ENCODE data around the gene RFX4.

The RFX4 gene

GRCh38 chr12:106645465-106646330, 62.9 kb downstream of the RFX4 start:
- no peak for DNase-seq (ENCODE audit: low read depth in 2 of 2, low spot score in 1 of 2)

DNA sequence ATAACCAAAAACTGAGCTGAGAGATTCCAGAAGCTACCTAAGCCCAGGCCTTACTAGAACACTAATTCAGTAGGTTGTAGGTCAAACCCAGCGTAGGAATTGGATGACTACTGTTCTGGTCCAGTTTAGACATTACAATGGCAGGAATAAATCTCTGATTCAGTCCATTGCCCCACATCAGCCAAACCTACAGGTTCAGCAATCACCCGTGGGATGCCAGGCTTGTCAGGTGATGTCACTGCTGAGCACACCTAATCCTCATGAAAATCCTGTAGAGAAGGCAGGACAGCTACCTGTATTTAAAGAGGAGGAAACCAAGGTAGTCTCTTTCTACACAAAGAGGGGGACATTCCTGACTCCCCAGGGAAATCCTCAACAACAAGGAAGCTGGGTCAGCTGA, 63.7 kb downstream of the RFX4 start:
- DNase-seq (ENCODE audit: low read depth in 2 of 2, low spot score in 1 of 2), result no peak

DNA sequence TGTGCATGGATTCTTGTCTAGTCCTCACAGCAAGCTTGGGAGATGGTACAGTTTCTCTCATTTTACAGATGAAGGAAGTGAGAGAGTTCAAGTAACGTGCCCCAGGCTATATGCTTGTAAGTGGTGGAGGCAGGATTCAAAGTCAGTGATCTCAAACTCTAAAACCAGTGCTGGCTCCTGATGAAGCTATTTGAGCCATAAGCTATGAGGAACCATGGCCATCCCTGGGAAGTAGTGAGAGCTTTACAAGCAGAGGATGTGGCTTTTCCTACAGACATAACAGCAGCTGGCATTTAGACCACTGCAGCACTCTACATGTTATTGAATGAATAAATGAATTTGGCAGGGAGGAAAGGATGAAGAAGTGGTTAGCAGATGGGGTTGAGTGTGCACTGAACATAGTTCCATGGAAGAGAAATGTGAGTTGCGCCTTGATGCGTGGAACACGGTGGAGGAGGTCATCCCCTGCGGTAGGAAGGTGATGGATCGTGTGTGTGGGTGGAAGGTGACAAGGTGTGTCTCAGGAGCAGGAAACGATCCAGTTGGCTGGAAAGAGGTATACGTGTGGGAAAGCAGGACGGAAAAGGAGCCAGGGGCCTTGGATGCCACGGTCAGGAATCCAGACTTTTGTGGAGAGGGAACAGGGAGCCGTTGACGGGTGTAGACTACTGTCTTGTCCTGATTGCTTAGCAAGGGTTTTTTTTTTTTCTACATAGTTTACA, 65.2 kb downstream of the RFX4 start:
- DNase-seq (ENCODE audit: low read depth in 2 of 2, low spot score in 1 of 2), result no peak

DNA sequence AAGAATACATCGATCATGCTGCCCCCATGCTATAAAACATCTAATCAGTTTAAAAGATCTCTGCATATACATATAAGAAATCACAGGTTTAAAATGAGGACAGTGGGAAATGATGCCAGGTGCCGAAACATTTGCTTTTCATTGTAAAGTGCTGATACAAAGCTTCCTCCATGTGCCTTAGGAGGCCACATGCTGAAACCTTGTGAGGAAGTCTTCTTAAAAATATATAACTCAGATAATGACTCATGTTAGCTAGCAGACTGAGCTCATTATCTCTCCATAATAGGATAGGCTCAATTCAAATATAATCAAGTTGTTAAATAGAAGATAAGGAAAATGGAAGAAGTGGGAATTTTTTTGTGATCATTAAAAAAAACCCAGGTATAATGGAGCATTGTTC, 65.9 kb downstream of the RFX4 start:
- no peak for DNase-seq (ENCODE audit: low read depth in 2 of 2, low spot score in 1 of 2)

- DNase-seq (ENCODE audit: low read depth in 2 of 2, low spot score in 1 of 2), result no peak
Observed at GRCh38 chr12:106651552-106651951, 68.7 kb downstream of the RFX4 start.

DNA sequence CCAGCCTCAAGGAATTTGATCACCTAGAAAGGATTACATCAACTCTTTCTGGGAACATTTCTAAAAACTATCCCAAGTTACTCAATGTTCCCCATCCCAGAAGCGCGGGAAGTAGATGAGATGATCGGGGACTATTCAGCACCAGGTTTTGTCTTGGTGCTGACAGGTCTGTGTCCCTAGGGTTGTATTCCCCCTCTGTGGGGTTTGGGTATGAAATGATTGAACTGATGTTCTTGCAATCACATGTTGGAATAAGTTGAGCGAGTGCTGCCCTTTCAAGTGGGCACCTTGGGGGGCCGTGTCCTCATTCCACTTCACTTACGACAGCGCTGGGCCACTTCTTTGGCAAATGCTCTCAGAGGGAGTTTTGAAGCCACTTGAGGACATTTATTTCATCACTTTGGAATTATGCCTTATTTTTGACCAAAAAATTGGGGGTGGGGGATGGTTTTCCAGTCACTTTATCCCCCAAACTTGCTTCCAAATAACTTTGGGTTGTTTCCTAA, 69.8 kb downstream of the RFX4 start:
- DNase-seq (ENCODE audit: low read depth in 2 of 2, low spot score in 1 of 2), result no peak

DNA sequence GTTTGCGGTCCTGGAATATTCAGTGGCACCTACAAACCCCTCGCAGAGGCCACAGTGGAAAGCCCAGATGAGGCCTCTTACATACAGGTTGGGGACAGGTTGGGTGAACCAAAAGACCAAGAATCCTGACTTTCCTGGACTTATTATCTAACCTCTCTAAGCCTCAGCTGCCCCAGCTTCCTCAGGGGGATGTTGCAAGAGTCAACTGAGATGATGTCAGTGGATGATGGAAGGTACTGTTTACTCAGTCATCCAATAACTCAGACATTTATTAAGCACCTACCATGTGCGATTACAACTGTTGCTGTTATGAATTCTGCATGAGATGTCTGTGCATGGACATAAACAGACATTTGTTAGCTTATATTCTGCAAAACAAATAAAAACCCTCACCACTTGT, 72.8 kb downstream of the RFX4 start:
- DNase-seq (ENCODE audit: low read depth in 2 of 2, low spot score in 1 of 2), result no peak

DNA sequence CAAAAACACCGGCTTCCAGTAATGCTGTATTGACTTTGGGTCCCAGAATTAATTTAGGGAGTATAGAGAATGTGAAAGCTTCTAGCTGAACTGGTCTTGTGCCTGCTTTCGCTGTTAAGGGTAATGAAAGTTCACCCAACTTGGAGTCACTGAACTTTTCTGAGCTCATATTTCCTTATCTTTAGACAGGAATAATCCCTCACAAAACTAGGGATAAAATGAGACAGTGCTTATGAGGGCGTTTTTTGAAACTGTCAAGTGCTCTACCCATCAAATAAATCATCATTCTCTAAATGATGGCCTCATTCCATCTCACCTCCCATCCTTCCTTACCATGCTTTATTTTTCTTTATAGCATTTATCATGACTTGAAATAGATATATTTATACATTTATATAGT, 74.7 kb downstream of the RFX4 start:
- no peak for DNase-seq (ENCODE audit: low read depth in 2 of 2, low spot score in 1 of 2)

GRCh38 chr12:106663385-106663784, 80.6 kb downstream of the RFX4 start:
- DNase-seq (ENCODE audit: low read depth in 2 of 2, low spot score in 1 of 2), result no peak

DNA sequence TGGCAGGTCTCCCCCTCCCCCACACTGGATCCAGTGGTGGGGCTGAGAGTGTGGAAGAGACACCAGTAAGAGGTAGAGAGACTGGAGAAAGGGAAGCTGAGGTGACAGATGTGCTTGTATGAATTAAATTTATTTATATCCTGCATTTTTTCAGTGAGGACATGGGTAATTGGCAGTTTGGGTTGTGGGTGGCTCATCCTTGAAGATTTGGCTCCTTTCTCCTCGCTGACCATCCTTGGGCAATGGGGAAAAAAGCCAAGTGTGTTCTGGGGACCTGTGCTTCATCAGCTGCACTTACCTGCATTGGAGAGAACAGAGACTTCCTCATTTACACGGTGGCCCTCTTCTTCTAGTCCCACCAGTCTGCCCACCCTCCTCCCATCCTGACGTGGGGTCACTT, 86.4 kb downstream of the RFX4 start:
- no peak for DNase-seq (ENCODE audit: low read depth in 2 of 2, low spot score in 1 of 2)

GRCh38 chr12:106670131-106670530, 87.3 kb downstream of the RFX4 start:
- DNase-seq (ENCODE audit: low read depth in 2 of 2, low spot score in 1 of 2), result no peak

GRCh38 chr12:106671840-106672239, 89.0 kb downstream of the RFX4 start:
- DNase-seq (ENCODE audit: low read depth in 2 of 2, low spot score in 1 of 2), result no peak

GRCh38 chr12:106672314-106673025, 89.7 kb downstream of the RFX4 start:
- DNase-seq (ENCODE audit: low read depth in 2 of 2, low spot score in 1 of 2), result no peak

DNA sequence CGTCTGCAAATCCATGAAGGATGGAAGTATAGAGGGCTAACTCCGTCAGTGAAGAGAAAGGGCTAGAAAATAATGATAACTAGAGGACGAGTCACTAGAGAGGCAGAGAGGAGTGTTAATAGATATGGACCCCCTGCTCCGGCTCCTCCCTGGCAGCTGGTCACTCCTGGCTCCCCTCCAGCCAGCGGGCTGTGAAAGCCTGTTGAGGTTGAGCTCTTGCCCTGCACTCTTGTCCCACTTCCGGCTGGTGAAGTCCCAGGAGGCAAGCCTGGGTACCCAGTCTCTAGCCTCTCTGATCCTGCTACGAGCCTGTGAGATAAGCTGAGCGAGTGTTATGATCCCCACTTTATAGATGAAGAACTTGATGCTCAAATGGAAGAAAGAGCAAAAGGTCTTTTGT, 90.3 kb downstream of the RFX4 start:
- DNase-seq (ENCODE audit: low read depth in 2 of 2, low spot score in 1 of 2), result no peak

DNA sequence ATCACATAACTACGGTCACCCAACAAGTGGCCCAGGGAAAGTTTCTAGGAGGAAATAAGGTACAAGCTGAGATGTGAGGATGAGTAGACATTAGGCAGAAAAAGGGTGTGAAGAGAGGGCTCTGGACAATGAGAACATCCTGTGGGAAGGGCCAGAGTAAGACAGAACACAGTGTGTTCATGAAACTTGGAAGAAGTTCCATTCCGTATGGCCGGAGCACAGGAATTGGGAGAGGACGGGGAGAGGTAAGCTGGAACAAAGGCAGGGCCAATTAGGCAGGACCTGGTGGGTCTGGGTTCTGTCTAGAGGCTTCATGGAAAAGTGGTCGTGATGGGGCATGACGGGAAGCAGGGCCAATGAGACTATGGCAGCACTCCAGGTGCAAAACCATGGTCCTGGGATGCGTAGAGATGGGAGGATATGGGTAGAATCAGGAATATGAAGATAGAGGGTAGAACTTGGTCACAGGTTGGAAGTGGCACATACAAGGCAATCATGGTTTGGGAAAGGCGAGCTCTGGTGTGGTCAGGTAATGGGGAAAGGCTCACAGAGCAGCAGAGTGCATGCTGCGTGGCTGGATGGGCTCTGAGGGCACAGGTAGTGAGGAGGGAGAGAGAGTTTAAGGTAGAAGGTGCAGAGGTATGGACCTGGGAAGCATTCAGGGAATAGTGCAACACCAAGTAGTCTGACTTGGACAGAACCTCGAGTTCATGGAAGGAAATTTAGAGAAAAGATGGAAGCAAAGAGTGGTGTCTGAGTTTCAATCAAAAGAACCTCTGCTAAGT, 93.0 kb downstream of the RFX4 start:
- no peak for DNase-seq (ENCODE audit: low read depth in 2 of 2, low spot score in 1 of 2)

DNA sequence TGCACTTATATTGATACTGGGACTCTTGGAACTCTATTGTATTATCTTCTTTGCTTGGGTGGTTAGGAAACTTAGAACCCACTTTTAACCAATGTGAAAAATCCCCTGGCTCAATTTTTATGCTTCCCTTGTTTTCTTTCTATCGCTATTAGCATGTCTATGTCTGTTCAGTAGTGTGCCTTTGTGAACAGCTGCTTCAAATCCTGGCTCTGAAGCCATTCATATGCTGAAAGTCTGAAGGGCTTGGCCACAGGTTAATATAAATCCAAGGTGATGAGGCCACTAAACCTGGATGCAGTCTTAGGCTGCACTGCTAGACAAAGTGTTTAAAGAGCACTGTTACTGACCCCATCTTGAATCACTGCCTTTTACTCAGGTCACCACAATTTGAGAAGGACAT, 96.8 kb downstream of the RFX4 start:
- no peak for DNase-seq (ENCODE audit: low read depth in 2 of 2, low spot score in 1 of 2)

DNA sequence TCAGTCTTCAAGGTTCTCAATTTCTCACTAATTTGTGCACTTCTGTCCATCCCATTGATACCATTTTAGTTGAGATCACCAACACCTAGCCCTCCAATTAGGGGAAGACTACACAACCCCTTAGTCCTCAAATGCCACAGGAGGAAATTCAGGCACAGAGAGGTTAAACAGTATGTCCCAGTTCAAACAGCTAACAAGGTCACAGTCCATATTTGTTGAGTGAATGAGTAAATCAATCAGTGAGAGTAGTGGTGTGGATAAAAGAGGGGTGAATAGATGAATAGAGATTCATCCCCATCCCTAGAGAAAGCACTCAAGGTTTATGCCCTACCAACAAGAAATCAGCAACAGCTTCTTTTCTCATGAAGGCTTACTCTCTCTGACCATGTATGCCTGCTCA, 97.5 kb downstream of the RFX4 start:
- no peak for DNase-seq (ENCODE audit: low read depth in 2 of 2, low spot score in 1 of 2)

DNA sequence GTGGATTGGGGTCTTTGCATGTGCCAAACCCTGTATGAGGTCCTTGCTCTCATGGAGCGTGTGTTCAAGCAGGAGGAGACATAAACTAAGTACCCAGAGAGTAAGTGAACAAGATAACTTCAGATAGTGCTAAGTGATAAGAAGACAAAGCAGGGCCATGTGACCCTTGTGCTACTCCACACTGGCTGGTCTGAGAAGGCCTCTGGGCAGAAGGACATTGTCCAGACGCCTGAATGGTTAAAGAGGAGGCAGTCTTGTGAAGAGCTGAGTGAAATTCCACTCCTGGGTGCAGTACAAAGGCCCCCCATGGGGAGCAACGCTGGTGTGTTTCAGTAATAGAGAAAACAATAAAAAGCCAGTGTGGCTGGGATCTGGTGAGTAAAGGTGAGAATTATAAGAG, 98.4 kb downstream of the RFX4 start:
- no peak for DNase-seq (ENCODE audit: low read depth in 2 of 2, low spot score in 1 of 2)

GRCh38 chr12:106682594-106683234, 99.9 kb downstream of the RFX4 start:
- DNase-seq (ENCODE audit: low read depth in 2 of 2, low spot score in 1 of 2), result no peak

- DNase-seq (ENCODE audit: low read depth in 2 of 2, low spot score in 1 of 2), result no peak
Observed at GRCh38 chr12:106684497-106684896, 101.7 kb downstream of the RFX4 start.

DNA sequence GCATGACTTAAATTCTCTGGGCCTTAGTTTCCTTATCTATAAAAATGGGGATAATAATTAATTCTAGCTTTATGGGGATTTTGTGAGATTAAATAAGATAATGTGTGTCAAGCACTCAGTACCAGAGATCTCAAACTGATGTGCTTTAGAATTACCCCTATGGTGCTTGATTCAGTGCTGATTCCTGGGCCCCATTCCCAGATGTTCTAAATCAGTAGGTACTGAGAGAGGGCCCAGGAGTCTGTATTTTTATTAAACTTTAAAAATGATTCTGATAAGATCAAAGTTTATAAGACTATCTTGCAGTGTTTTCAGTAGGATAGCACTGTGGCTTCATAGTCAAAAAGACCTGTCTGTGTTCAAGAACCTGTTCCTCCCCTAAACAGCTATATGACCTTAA, 102.6 kb downstream of the RFX4 start:
- DNase-seq (ENCODE audit: low read depth in 2 of 2, low spot score in 1 of 2), result no peak
